ENCODE results near the gene TMEM238. TPM values are rescaled to one million over a fixed set of nuclear protein-coding genes. Genes with fewer than 3 reads are reported as not detected.

The TMEM238 gene
- total RNA-seq, 1 donor from 2014 or later = 1.4 TPM

GRCh38 chr19:55352549-55353145 is 31.4 kb downstream of the TMEM238 start:
- H3K27me3 ChIP-seq (ENCODE audit: control insufficient read depth, insufficient read depth, low read length) = peaks cover 37% of the 10 kb centered on the region
- TF ChIP-seq, protein P1, sequence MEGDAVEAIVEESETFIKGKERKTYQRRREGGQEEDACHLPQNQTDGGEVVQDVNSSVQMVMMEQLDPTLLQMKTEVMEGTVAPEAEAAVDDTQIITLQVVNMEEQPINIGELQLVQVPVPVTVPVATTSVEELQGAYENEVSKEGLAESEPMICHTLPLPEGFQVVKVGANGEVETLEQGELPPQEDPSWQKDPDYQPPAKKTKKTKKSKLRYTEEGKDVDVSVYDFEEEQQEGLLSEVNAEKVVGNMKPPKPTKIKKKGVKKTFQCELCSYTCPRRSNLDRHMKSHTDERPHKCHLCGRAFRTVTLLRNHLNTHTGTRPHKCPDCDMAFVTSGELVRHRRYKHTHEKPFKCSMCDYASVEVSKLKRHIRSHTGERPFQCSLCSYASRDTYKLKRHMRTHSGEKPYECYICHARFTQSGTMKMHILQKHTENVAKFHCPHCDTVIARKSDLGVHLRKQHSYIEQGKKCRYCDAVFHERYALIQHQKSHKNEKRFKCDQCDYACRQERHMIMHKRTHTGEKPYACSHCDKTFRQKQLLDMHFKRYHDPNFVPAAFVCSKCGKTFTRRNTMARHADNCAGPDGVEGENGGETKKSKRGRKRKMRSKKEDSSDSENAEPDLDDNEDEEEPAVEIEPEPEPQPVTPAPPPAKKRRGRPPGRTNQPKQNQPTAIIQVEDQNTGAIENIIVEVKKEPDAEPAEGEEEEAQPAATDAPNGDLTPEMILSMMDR (IDR thresholded peaks at IDR 0.05; ENCODE audit: insufficient read depth, low read length, poor library complexity, severe bottlenecking) = no peak
- H3K4me3 ChIP-seq (ENCODE audit: low read depth, low read length) = no peak overlapping the region
- no peak for DNase-seq (ENCODE audit: low read depth)
- H3K36me3 ChIP-seq (ENCODE audit: control insufficient read depth, insufficient read depth, low read length) = no peaks in the 10 kb centered on the region

DNA sequence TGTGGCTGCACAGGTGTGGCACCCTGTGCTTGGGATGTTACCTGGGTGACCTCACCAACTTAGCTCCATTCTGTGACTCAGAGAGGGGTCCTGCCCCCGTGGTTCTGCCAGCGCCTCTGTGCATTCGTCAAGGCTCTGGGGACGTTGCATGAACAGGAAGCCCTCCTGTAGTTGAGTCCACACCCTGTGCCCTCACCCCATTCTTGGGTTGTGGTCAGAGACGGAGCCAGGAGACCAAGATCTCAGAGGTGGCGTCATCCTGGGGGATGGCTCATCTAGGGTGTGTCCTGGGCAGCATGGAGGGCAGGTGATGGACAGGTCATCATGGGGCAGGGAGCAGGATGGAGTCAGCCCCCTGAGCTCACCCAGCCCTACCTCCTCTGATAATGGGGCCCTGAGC is 32.1 kb downstream of the TMEM238 start:
- TF ChIP-seq, protein P1 (IDR thresholded peaks at IDR 0.05; ENCODE audit: insufficient read depth, low read length, poor library complexity, severe bottlenecking) = no peak
- Histone ChIP-seq H3K36me3 (ENCODE audit: control insufficient read depth, insufficient read depth, low read length) (no peaks in the 10 kb centered on the region), H3K4me3 (ENCODE audit: low read depth, low read length) (no peak overlapping the region), H3K27me3 (ENCODE audit: control insufficient read depth, insufficient read depth, low read length) (peaks cover 33% of the 10 kb centered on the region)
- no peak for DNase-seq (ENCODE audit: low read depth)

DNA sequence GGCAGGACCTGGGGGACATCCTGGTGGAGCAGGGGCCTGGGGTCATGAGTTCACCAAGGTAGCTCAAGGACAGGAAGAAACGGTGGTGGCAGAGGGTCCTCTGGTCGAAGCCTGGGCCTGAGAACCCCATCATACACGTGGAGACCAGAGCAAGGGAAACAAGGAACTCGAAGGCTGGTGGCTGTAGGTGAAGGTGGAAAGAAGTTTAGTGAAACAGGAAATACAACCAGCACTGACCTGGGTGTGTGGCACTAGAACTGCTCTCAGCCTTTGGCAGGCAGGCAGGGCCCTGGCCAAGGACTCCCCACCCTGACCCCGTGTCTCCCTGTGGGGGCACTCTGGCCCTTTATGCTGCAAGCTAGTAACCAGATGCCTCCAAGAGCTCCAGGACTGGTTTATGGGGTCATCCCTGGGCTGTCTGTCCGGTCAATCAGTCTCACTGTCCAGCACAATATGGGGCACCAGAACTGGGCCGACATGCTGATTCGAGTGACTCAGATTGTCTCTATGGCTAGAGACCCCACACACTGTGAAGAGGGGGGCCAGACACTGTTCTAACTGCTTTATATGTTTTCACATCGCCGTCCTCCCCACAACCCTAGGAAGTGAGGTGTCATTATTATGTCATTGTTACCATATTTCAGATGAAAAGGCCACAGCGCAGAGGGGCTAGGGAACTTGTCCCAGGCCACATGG is 33.3 kb downstream of the TMEM238 start:
- peaks cover 29% of the 10 kb centered on the region for H3K27me3 ChIP-seq (ENCODE audit: control insufficient read depth, insufficient read depth, low read length)
- no peak for DNase-seq (ENCODE audit: low read depth)
- no peak overlapping the region for H3K4me3 ChIP-seq (ENCODE audit: low read depth, low read length)
- TF ChIP-seq, protein P1 (IDR thresholded peaks at IDR 0.05; ENCODE audit: insufficient read depth, low read length, poor library complexity, severe bottlenecking) = no peak
- H3K36me3 ChIP-seq (ENCODE audit: control insufficient read depth, insufficient read depth, low read length) = no peaks in the 10 kb centered on the region

GRCh38 chr19:55348317-55349034 is 35.6 kb downstream of the TMEM238 start:
- no peak overlapping the region for H3K4me3 ChIP-seq (ENCODE audit: low read depth, low read length)
- no peaks in the 10 kb centered on the region for H3K36me3 ChIP-seq (ENCODE audit: control insufficient read depth, insufficient read depth, low read length)
- DNase-seq (ENCODE audit: low read depth) = no peak
- peaks cover 19% of the 10 kb centered on the region for H3K27me3 ChIP-seq (ENCODE audit: control insufficient read depth, insufficient read depth, low read length)
- TF ChIP-seq, protein P1 (IDR thresholded peaks at IDR 0.05; ENCODE audit: insufficient read depth, low read length, poor library complexity, severe bottlenecking) = no peak

GRCh38 chr19:55347442-55348009 is 36.6 kb downstream of the TMEM238 start:
- TF ChIP-seq, protein P1 (IDR thresholded peaks at IDR 0.05; ENCODE audit: insufficient read depth, low read length, poor library complexity, severe bottlenecking) = no peak
- no peak for DNase-seq (ENCODE audit: low read depth)
- Histone ChIP-seq H3K27me3 (ENCODE audit: control insufficient read depth, insufficient read depth, low read length) (peaks cover 9% of the 10 kb centered on the region), H3K4me3 (ENCODE audit: low read depth, low read length) (no peak overlapping the region), H3K36me3 (ENCODE audit: control insufficient read depth, insufficient read depth, low read length) (peaks cover 1% of the 10 kb centered on the region)
